ENCODE results near the gene NR1D2.
"Not testable (repeated sequence)": the region's sequence is repeated elsewhere in the genome, so short reads cannot be mapped to it uniquely, and the experiment has no call there.

The NR1D2 gene

GRCh38 chr3:23944861-23945662, at the start of gene NR1D2:
Gene NR1D2, plus strand, starts transcription at chr3:23945286. Its CDS starts 293 bp downstream, at chr3:23945579.
- TF ChIP-seq YY1 (IDR thresholded peaks at IDR 0.05; ENCODE audit: insufficient read depth, insufficient read length), result no peak
- no peak for TF ChIP-seq ZNF274 (IDR thresholded peaks at IDR 0.05; ENCODE audit: low read depth, low read length)
- TF ChIP-seq SUZ12 (IDR thresholded peaks at IDR 0.05; ENCODE audit: extremely low read depth, insufficient read depth, insufficient read length), result no peak
- no peaks in the 10 kb centered on the region for H3K4me1 ChIP-seq (ENCODE audit: insufficient read depth, insufficient read length)
- peak; percentile 84 for DNase-seq (ENCODE audit: low read depth, low spot score)

DNA sequence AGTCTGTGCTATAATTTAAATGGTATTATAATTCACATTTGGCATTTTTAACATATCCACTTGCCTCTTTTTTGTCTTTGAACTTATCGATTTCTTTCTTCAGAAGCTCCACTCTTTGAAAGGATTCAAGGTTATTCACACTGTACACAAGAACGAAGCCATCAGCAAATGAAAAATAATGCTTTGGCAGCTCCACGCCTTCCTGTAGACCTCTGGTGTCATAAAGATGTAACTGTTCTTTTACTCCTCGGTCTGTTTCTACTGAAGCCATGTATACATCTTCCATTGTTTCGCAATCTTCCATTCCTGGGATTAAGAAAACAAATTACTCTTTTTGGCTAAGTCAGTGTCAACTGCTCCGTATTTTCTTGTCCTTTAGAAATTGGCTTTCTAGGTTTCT, 44.3 kb upstream of the NR1D2 start:
- Histone ChIP-seq H3K36me3 (ENCODE audit: insufficient read depth, insufficient read length, low read length) (peaks cover 65% of the 10 kb centered on the region), H3K4me1 (ENCODE audit: insufficient read depth, insufficient read length) (no peaks in the 10 kb centered on the region), H3K4me3 (ENCODE audit: insufficient read length, low read depth) (no peak overlapping the region), H3K27me3 (ENCODE audit: insufficient read depth, insufficient read length) (no peaks in the 10 kb centered on the region), H3K9me3 (ENCODE audit: insufficient read depth, low read length) (no peaks in the 10 kb centered on the region), H3K9ac (ENCODE audit: insufficient read length, low read depth) (no peak overlapping the region)
- no peak for DNase-seq (ENCODE audit: low read depth, low spot score)
- TF ChIP-seq YY1 (IDR thresholded peaks at IDR 0.05; ENCODE audit: insufficient read depth, insufficient read length), result no peak
- TF ChIP-seq SUZ12 (IDR thresholded peaks at IDR 0.05; ENCODE audit: extremely low read depth, insufficient read depth, insufficient read length), result no peak
- no peak for TF ChIP-seq ZNF274 (IDR thresholded peaks at IDR 0.05; ENCODE audit: low read depth, low read length)

More at GRCh38 chr3:23944861-23945662, at the start of gene NR1D2:
- Histone ChIP-seq H3K27me3 (ENCODE audit: insufficient read depth, insufficient read length) (no peaks in the 10 kb centered on the region), H3K36me3 (ENCODE audit: insufficient read depth, insufficient read length, low read length) (no peaks in the 10 kb centered on the region), H3K9ac (ENCODE audit: insufficient read length, low read depth) (peak within 1 kb of the TSS; percentile 91), H3K4me3 (ENCODE audit: insufficient read length, low read depth) (peak within 1 kb of the TSS; percentile 78), H3K9me3 (ENCODE audit: insufficient read depth, low read length) (no peaks in the 10 kb centered on the region)

GRCh38 chr3:23904545-23904944, 40.5 kb upstream of the NR1D2 start:
- TF ChIP-seq YY1 (IDR thresholded peaks at IDR 0.05; ENCODE audit: insufficient read depth, insufficient read length) (no peak), ZNF274 (IDR thresholded peaks at IDR 0.05; ENCODE audit: low read depth, low read length) (no peak), SUZ12 (IDR thresholded peaks at IDR 0.05; ENCODE audit: extremely low read depth, insufficient read depth, insufficient read length) (no peak)
- Histone ChIP-seq H3K4me3 (ENCODE audit: insufficient read length, low read depth) (no peak overlapping the region), H3K9me3 (ENCODE audit: insufficient read depth, low read length) (no peaks in the 10 kb centered on the region), H3K9ac (ENCODE audit: insufficient read length, low read depth) (no peak overlapping the region), H3K36me3 (ENCODE audit: insufficient read depth, insufficient read length, low read length) (peaks cover 62% of the 10 kb centered on the region), H3K4me1 (ENCODE audit: insufficient read depth, insufficient read length) (no peaks in the 10 kb centered on the region), H3K27me3 (ENCODE audit: insufficient read depth, insufficient read length) (no peaks in the 10 kb centered on the region)
- no peak for DNase-seq (ENCODE audit: low read depth, low spot score)

- H3K9me3 ChIP-seq (ENCODE audit: insufficient read depth, low read length), result no peaks in the 10 kb centered on the region
- DNase-seq (ENCODE audit: low read depth, low spot score), result no peak
- H3K27me3 ChIP-seq (ENCODE audit: insufficient read depth, insufficient read length), result no peaks in the 10 kb centered on the region
- TF ChIP-seq SUZ12 (IDR thresholded peaks at IDR 0.05; ENCODE audit: extremely low read depth, insufficient read depth, insufficient read length) (no peak), ZNF274 (IDR thresholded peaks at IDR 0.05; ENCODE audit: low read depth, low read length) (no peak), YY1 (IDR thresholded peaks at IDR 0.05; ENCODE audit: insufficient read depth, insufficient read length) (no peak)
- no peak overlapping the region for H3K9ac ChIP-seq (ENCODE audit: insufficient read length, low read depth)
- no peaks in the 10 kb centered on the region for H3K4me1 ChIP-seq (ENCODE audit: insufficient read depth, insufficient read length)
- no peak overlapping the region for H3K4me3 ChIP-seq (ENCODE audit: insufficient read length, low read depth)
- H3K36me3 ChIP-seq (ENCODE audit: insufficient read depth, insufficient read length, low read length), result peaks cover 40% of the 10 kb centered on the region
Observed at GRCh38 chr3:23909341-23909740, 35.7 kb upstream of the NR1D2 start.

DNA sequence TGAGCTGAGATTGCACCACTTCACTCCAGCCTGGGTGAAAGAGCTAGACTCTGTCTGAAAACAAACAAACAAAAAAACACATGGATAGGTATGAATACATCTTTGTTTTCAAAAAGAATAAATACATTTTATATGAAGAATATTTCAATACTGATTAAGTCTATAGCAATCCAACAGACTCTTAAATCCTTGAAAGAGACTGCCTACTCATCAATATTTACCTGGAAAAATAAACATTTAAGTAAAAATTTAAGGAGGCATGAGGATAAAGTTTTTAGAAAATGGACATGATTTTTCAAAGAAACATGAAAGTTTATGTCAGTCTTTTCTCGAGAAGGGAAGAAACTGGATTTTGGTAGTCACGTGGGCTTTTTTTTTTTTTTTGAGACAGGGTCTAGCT, 33.7 kb upstream of the NR1D2 start:
- no peaks in the 10 kb centered on the region for H3K4me1 ChIP-seq (ENCODE audit: insufficient read depth, insufficient read length)
- no peaks in the 10 kb centered on the region for H3K27me3 ChIP-seq (ENCODE audit: insufficient read depth, insufficient read length)
- no peak overlapping the region for H3K9ac ChIP-seq (ENCODE audit: insufficient read length, low read depth)
- DNase-seq (ENCODE audit: low read depth, low spot score), result no peak
- no peaks in the 10 kb centered on the region for H3K9me3 ChIP-seq (ENCODE audit: insufficient read depth, low read length)
- TF ChIP-seq YY1 (IDR thresholded peaks at IDR 0.05; ENCODE audit: insufficient read depth, insufficient read length), result no peak
- no peak for TF ChIP-seq SUZ12 (IDR thresholded peaks at IDR 0.05; ENCODE audit: extremely low read depth, insufficient read depth, insufficient read length)
- no peak for TF ChIP-seq ZNF274 (IDR thresholded peaks at IDR 0.05; ENCODE audit: low read depth, low read length)
- H3K36me3 ChIP-seq (ENCODE audit: insufficient read depth, insufficient read length, low read length), result peaks cover 43% of the 10 kb centered on the region
- H3K4me3 ChIP-seq (ENCODE audit: insufficient read length, low read depth), result no peak overlapping the region

DNA sequence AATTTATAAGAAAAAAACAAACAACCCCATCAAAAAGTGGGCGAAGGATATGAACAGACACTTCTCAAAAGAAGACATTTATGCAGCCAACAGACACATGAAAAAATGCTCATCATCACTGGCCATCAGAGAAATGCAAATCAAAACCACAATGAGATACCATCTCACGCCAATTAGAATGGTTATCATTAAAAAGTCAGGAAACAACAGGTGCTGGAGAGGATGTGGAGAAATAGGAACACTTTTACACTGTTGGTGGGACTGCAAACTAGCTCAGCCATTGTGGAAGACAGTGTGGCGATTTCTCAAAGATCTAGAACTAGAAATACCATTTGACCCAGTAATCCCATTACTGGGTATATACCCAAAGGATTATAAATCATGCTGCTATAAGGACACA, 32.8 kb upstream of the NR1D2 start:
- not testable (repeated sequence) for H3K9ac ChIP-seq (ENCODE audit: insufficient read length, low read depth); H3K4me3 ChIP-seq (ENCODE audit: insufficient read length, low read depth); H3K27me3 ChIP-seq (ENCODE audit: insufficient read depth, insufficient read length); H3K9me3 ChIP-seq (ENCODE audit: insufficient read depth, low read length); H3K4me1 ChIP-seq (ENCODE audit: insufficient read depth, insufficient read length); DNase-seq (ENCODE audit: low read depth, low spot score)
- peaks cover 38% of the 10 kb centered on the region for H3K36me3 ChIP-seq (ENCODE audit: insufficient read depth, insufficient read length, low read length)

DNA sequence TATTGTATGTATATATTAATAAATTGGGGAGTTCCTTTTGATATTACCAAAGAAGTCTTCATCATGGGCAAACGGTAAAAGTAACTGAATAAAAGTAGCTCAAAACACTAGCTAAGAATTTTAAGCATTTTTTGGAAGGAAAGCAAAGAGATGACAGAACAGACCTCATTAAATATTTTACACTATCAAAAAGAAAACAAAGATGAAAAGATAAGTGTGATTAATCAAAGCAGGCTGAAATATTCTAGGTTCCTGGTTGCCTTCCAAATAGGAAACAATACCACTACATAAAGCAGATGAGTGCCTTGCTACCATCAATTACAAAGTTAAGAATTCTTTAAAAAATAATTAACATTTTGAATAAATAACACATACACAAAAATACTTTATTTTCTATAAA, 31.9 kb upstream of the NR1D2 start:
- no peak for DNase-seq (ENCODE audit: low read depth, low spot score)
- Histone ChIP-seq H3K9me3 (ENCODE audit: insufficient read depth, low read length) (no peaks in the 10 kb centered on the region), H3K4me1 (ENCODE audit: insufficient read depth, insufficient read length) (no peaks in the 10 kb centered on the region), H3K9ac (ENCODE audit: insufficient read length, low read depth) (no peak overlapping the region), H3K4me3 (ENCODE audit: insufficient read length, low read depth) (no peak overlapping the region), H3K36me3 (ENCODE audit: insufficient read depth, insufficient read length, low read length) (peaks cover 38% of the 10 kb centered on the region), H3K27me3 (ENCODE audit: insufficient read depth, insufficient read length) (no peaks in the 10 kb centered on the region)
- TF ChIP-seq ZNF274 (IDR thresholded peaks at IDR 0.05; ENCODE audit: low read depth, low read length) (no peak), SUZ12 (IDR thresholded peaks at IDR 0.05; ENCODE audit: extremely low read depth, insufficient read depth, insufficient read length) (no peak), YY1 (IDR thresholded peaks at IDR 0.05; ENCODE audit: insufficient read depth, insufficient read length) (no peak)

Data from NT2/D1 (cell line).